Neural cell (in vitro differentiated cells): Measurements from ENCODE around the gene UACA. TPM values are rescaled to one million over a fixed set of nuclear protein-coding genes. Genes with fewer than 3 reads are reported as not detected.

Experiments
- H2AFZ ChIP-seq: fragments of 200-600, 300-800 bp; sonication (generic), shearing (Covaris generic); 2 replicates; pipeline ENCODE4 v1.6.0; 2014; ENCODE audit warnings: low read depth, mild to moderate bottlenecking, antibody characterized with exemption, low read length, moderate library complexity
- H3F3A ChIP-seq: fragments of 200-600 bp; shearing (Covaris generic); 2 replicates; pipeline ENCODE4 v1.6.1; 2016; ENCODE audit warnings: mild to moderate bottlenecking, moderate library complexity, mixed read lengths, antibody characterized with exemption, low read length; ENCODE audit not compliant: insufficient read depth, poor library complexity, severe bottlenecking
- H3K27ac ChIP-seq: fragments of 200-600, 300-800 bp; sonication (generic), shearing (Covaris generic); 2 replicates; pipeline ENCODE4 v1.5.1; 2014; ENCODE audit warnings: mild to moderate bottlenecking, low read length, moderate library complexity
- H3K27me3 ChIP-seq: fragments of 300-800, 200-600 bp; sonication (generic), shearing (Covaris generic); 2 replicates; pipeline ENCODE4 v1.6.0; 2014; ENCODE audit warnings: mild to moderate bottlenecking, low read depth, low read length, moderate library complexity; ENCODE audit not compliant: insufficient read depth
- H3K36me3 ChIP-seq: fragments of 300-800, 200-600 bp; sonication (generic), shearing (Covaris generic); 2 replicates; pipeline ENCODE4 v1.5.1; 2014; ENCODE audit warnings: mild to moderate bottlenecking, antibody characterized with exemption, low read length, moderate library complexity; ENCODE audit not compliant: insufficient read depth
- H3K4me2 ChIP-seq: fragments of 300-800, 200-600 bp; sonication (generic), shearing (Covaris generic); 2 replicates; pipeline ENCODE4 v1.6.0; 2014; ENCODE audit warnings: mild to moderate bottlenecking, low read length
- H3K4me3 ChIP-seq: fragments of 300-800, 200-600 bp; sonication (generic), shearing (Covaris generic); 2 replicates; pipeline ENCODE4 v1.5.1; 2014; ENCODE audit warnings: mild to moderate bottlenecking, low read length, moderate library complexity
- H3K79me2 ChIP-seq: fragments of 200-600 bp; shearing (Covaris generic); replicated peaks from 2 replicates; pipeline ENCODE4 v1.6.0; 2014; ENCODE audit warnings: mild to moderate bottlenecking, low read length, moderate library complexity; ENCODE audit not compliant: insufficient read depth
- H3K9ac ChIP-seq: fragments of 300-800, 200-600 bp; sonication (generic), shearing (Covaris generic); 2 replicates; pipeline ENCODE4 v1.6.1; 2016; ENCODE audit warnings: mild to moderate bottlenecking, low read length, mixed read lengths
- H3K9me2 ChIP-seq: fragments of 200-600 bp; shearing (Covaris generic); 2 replicates; pipeline ENCODE4 v1.6.1; 2016; ENCODE audit warnings: mild to moderate bottlenecking, low read length, mixed read lengths; ENCODE audit not compliant: insufficient read depth
- H3K9me3 ChIP-seq: fragments of 200-600, 300-800 bp; sonication (generic), shearing (Covaris generic); 2 replicates; pipeline ENCODE4 v1.6.1; 2016; ENCODE audit warnings: mild to moderate bottlenecking, mixed run types, low read length, moderate library complexity, mixed read lengths
- H4K20me1 ChIP-seq: fragments of 200-600 bp; shearing (Covaris generic); 2 replicates; pipeline ENCODE4 v1.6.1; 2016; ENCODE audit warnings: mild to moderate bottlenecking, mixed run types; ENCODE audit not compliant: insufficient read depth
- EP300 ChIP-seq: fragments of 450-650 bp; conservative IDR thresholded peaks from 2 replicates; pipeline ENCODE4 v1.6.1; 2014; ENCODE audit warnings: antibody characterized with exemption, mild to moderate bottlenecking, moderate library complexity; ENCODE audit not compliant: poor library complexity, severe bottlenecking
- EZH2 ChIP-seq: fragments of 200-600, 300-800 bp; shearing (Covaris generic), sonication (generic); IDR thresholded peaks from 2 replicates; pipeline ENCODE4 v1.6.1; 2014; ENCODE audit warnings: antibody characterized with exemption, low read length, borderline replicate concordance, mild to moderate bottlenecking; ENCODE audit not compliant: insufficient read depth, poor library complexity, severe bottlenecking
- MXI1 ChIP-seq: fragments of 450-650 bp; conservative IDR thresholded peaks from 2 replicates; pipeline ENCODE4 v1.6.1; 2014; ENCODE audit warnings: antibody characterized with exemption, mild to moderate bottlenecking; ENCODE audit not compliant: poor library complexity, severe bottlenecking
- POLR2AphosphoS5 ChIP-seq: IDR thresholded peaks from 2 replicates; pipeline ENCODE4 v1.6.1; 2012
- RAD21 ChIP-seq: fragments of 450-650 bp; conservative IDR thresholded peaks from 2 replicates; pipeline ENCODE4 v1.6.1; 2014; ENCODE audit warnings: antibody characterized with exemption, mild to moderate bottlenecking, moderate library complexity
- REST ChIP-seq: IDR thresholded peaks from 2 replicates; pipeline ENCODE4 v1.6.1; 2012; ENCODE audit warnings: borderline replicate concordance
- SMC3 ChIP-seq: fragments of 450-650 bp; conservative IDR thresholded peaks from 2 replicates; pipeline ENCODE4 v1.6.1; 2014; ENCODE audit warnings: antibody characterized with exemption, mild to moderate bottlenecking, moderate library complexity; ENCODE audit not compliant: poor library complexity
- TAF1 ChIP-seq: IDR thresholded peaks from 2 replicates; pipeline ENCODE4 v1.6.1; 2012; ENCODE audit warnings: low read depth
- polyA plus RNA-seq: library from polyadenylated mRNA; depleted of rRNA; stranded (reverse); fragments of >200 nt; gene quantifications from 2 replicates; pipeline ENCODE4 v1.2.3, GENCODE V29; 2014
- TF ChIP-seq, protein P1 (sequence below): fragments of 450-650 bp; IDR thresholded peaks from 2 replicates; pipeline ENCODE4 v1.5.1; 2014; ENCODE audit warnings: antibody characterized with exemption, mild to moderate bottlenecking, moderate library complexity; ENCODE audit not compliant: poor library complexity, severe bottlenecking

The UACA gene
- polyA plus RNA-seq, 1 donor from 2014 or later: 0.10 TPM

- Histone ChIP-seq H3K9me2 (no peaks in the 10 kb centered on the region), H3K79me2 (no peaks in the 10 kb centered on the region), H3K27ac (no peak overlapping the region), H3K4me2 (no peak overlapping the region), H2AFZ (no peak overlapping the region), H3K9ac (no peak overlapping the region), H3F3A (no peaks in the 10 kb centered on the region), H3K27me3 (no peaks in the 10 kb centered on the region), H4K20me1 (no peaks in the 10 kb centered on the region), H3K4me3 (no peak overlapping the region), H3K9me3 (no peaks in the 10 kb centered on the region), H3K36me3 (no peaks in the 10 kb centered on the region)
- TF ChIP-seq EP300 (no peak), TAF1 (no peak), EZH2 (no peak)
- TF ChIP-seq, protein P1, sequence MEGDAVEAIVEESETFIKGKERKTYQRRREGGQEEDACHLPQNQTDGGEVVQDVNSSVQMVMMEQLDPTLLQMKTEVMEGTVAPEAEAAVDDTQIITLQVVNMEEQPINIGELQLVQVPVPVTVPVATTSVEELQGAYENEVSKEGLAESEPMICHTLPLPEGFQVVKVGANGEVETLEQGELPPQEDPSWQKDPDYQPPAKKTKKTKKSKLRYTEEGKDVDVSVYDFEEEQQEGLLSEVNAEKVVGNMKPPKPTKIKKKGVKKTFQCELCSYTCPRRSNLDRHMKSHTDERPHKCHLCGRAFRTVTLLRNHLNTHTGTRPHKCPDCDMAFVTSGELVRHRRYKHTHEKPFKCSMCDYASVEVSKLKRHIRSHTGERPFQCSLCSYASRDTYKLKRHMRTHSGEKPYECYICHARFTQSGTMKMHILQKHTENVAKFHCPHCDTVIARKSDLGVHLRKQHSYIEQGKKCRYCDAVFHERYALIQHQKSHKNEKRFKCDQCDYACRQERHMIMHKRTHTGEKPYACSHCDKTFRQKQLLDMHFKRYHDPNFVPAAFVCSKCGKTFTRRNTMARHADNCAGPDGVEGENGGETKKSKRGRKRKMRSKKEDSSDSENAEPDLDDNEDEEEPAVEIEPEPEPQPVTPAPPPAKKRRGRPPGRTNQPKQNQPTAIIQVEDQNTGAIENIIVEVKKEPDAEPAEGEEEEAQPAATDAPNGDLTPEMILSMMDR: no peak
Measured at GRCh38 chr15:70788114-70789049, 25.0 kb upstream of the UACA start.

DNA sequence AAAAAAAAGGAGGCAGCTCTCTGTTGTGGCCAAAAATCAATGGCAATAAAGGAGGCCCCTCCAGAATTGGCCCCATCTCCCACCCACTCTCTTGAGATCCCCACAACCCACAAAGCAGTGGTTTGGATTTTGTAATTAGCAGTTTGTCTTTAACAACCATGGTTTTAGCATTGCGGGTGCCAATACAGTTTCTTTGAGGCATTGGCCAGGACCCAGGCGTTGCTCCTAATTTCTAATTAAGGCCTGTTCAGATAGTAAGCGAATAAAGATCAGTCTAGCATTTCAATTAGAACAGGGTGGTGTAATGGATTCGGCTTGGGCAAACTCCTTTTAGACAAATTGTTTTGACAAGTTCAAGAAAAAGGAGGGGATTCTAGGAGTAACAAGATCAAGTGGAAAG is 23.6 kb upstream of the UACA start:
- Histone ChIP-seq H3K27ac (no peak overlapping the region), H3K9me2 (no peaks in the 10 kb centered on the region), H4K20me1 (no peaks in the 10 kb centered on the region), H3K4me3 (no peak overlapping the region), H3K9ac (no peak overlapping the region), H3K79me2 (no peaks in the 10 kb centered on the region), H3K36me3 (no peaks in the 10 kb centered on the region), H2AFZ (no peak overlapping the region), H3K4me2 (no peak overlapping the region), H3F3A (no peaks in the 10 kb centered on the region), H3K27me3 (no peaks in the 10 kb centered on the region), H3K9me3 (no peaks in the 10 kb centered on the region)
- no peak for TF ChIP-seq EP300
- TF ChIP-seq, protein P1: no peak
- no peak for TF ChIP-seq MXI1
- no peak for TF ChIP-seq EZH2
- no peak for TF ChIP-seq SMC3
- TF ChIP-seq TAF1: no peak
- TF ChIP-seq POLR2AphosphoS5: no peak
- no peak for TF ChIP-seq RAD21
- no peak for TF ChIP-seq REST
